MM.1S (cell line): ENCODE measurements around the gene DPM2.

Source experiments
- DNase-seq: peaks from one replicate; pipeline ENCODE4 v3.0.0-alpha.2; 2015
- H2AFZ ChIP-seq: fragments of 300-600 bp; sonication (generic); 2 replicates; pipeline ENCODE4 v1.6.0; 2016; ENCODE audit warnings: antibody characterized with exemption, low read length
- H3F3A ChIP-seq: fragments of 300-600 bp; sonication (generic); 2 replicates; pipeline ENCODE4 v1.6.1; 2016; ENCODE audit warnings: mild to moderate bottlenecking, antibody characterized with exemption, low read length, moderate library complexity, mixed read lengths; ENCODE audit not compliant: insufficient read depth
- H3K27ac ChIP-seq: fragments of 300-600 bp; sonication (generic); 2 replicates; pipeline ENCODE4 v1.5.1; 2016; ENCODE audit warnings: mild to moderate bottlenecking, low read length
- H3K27me3 ChIP-seq: fragments of 300-600 bp; sonication (generic); replicated peaks from 2 replicates; pipeline ENCODE4 v1.6.0; 2016; ENCODE audit warnings: low read length; ENCODE audit not compliant: insufficient read depth
- H3K36me3 ChIP-seq: fragments of 300-600 bp; sonication (generic); replicated peaks from 2 replicates; pipeline ENCODE4 v1.6.1; 2016; ENCODE audit warnings: mild to moderate bottlenecking, low read length, mixed read lengths; ENCODE audit not compliant: insufficient read depth
- H3K4me1 ChIP-seq: fragments of 300-600 bp; sonication (generic); 2 replicates; pipeline ENCODE4 v1.6.1; 2016; ENCODE audit warnings: low read length, mixed read lengths
- H3K4me2 ChIP-seq: fragments of 300-600 bp; sonication (generic); 2 replicates; pipeline ENCODE4 v1.6.0; 2016; ENCODE audit warnings: low read depth, low read length
- H3K4me3 ChIP-seq: fragments of 300-600 bp; sonication (generic); 2 replicates; pipeline ENCODE4 v1.5.1; 2016; ENCODE audit warnings: low read length, mixed read lengths
- H3K79me2 ChIP-seq: fragments of 300-600 bp; sonication (generic); 2 replicates; pipeline ENCODE4 v1.6.1; 2016; ENCODE audit warnings: mixed run types, low read length, mixed read lengths
- H3K9ac ChIP-seq: fragments of 300-600 bp; sonication (generic); 2 replicates; pipeline ENCODE4 v1.6.1; 2016; ENCODE audit warnings: low read length, mixed read lengths
- H3K9me2 ChIP-seq: fragments of 300-600 bp; sonication (generic); replicated peaks from 2 replicates; pipeline ENCODE4 v1.6.1; 2016; ENCODE audit warnings: mild to moderate bottlenecking, low read length, mixed read lengths; ENCODE audit not compliant: insufficient read depth
- H3K9me3 ChIP-seq: fragments of 300-600 bp; sonication (generic); replicated peaks from 2 replicates; pipeline ENCODE4 v1.6.1; 2016; ENCODE audit warnings: mild to moderate bottlenecking, low read length, mixed read lengths; ENCODE audit not compliant: insufficient read depth
- H4K20me1 ChIP-seq: fragments of 300-600 bp; sonication (generic); 2 replicates; pipeline ENCODE4 v1.6.1; 2016; ENCODE audit warnings: mild to moderate bottlenecking, low read length, moderate library complexity, mixed read lengths; ENCODE audit not compliant: insufficient read depth
- CTCF ChIP-seq: fragments of 300-600 bp; sonication (generic); IDR thresholded peaks from 2 replicates; pipeline ENCODE4 v1.5.1; 2016; ENCODE audit warnings: antibody characterized with exemption, low read length, mixed read lengths
- EZH2 ChIP-seq: fragments of 300-600 bp; sonication (generic); optimal IDR thresholded peaks from 2 replicates; pipeline ENCODE3; 2017; ENCODE audit warnings: low read depth, mild to moderate bottlenecking, antibody characterized with exemption, low read length, mixed read lengths
- EZH2phosphoT487 ChIP-seq: fragments of 300-600 bp; sonication (generic); IDR thresholded peaks from 2 replicates; pipeline ENCODE4 v1.6.1; 2018; ENCODE audit warnings: antibody characterized with exemption, low read length

The DPM2 gene

GRCh38 chr9:127918183-127919107 is 19.2 kb downstream of the DPM2 start:
- peak overlapping the region; percentile 54; the same call in 1 of the 2 replicates for H3K27ac ChIP-seq
- no peaks in the 10 kb centered on the region for H3K9me3 ChIP-seq
- H3K36me3 ChIP-seq = peaks cover 3% of the 10 kb centered on the region
- H4K20me1 ChIP-seq = no peaks in the 10 kb centered on the region
- H3K9me2 ChIP-seq = no peaks in the 10 kb centered on the region
- no peak for DNase-seq
- peaks cover 39% of the 10 kb centered on the region for H3K79me2 ChIP-seq
- H2AFZ ChIP-seq = no peak overlapping the region
- no peak overlapping the region for H3K4me3 ChIP-seq
- H3K27me3 ChIP-seq = no peaks in the 10 kb centered on the region
- H3K4me2 ChIP-seq = peak overlapping the region; percentile 10; the same call in 1 of the 2 replicates
- no peak overlapping the region for H3K9ac ChIP-seq
- peaks cover 39% of the 10 kb centered on the region for H3K4me1 ChIP-seq
- H3F3A ChIP-seq = peaks cover 21% of the 10 kb centered on the region
- no peak for TF ChIP-seq EZH2phosphoT487
- TF ChIP-seq CTCF = peak; percentile 19; the same call in 1 of the 2 replicates

GRCh38 chr9:127917603-127918002 is 20.1 kb downstream of the DPM2 start:
- Histone ChIP-seq H3K9me2 (no peaks in the 10 kb centered on the region), H3K79me2 (peaks cover 46% of the 10 kb centered on the region), H3K27ac (peak overlapping the region; percentile 54; the same call in 1 of the 2 replicates), H3K27me3 (no peaks in the 10 kb centered on the region), H3K36me3 (peaks cover 3% of the 10 kb centered on the region), H3K4me3 (peak overlapping the region; percentile 63), H2AFZ (0 out of 2 replicates have a peak overlapping the region, but pooled peaks have one; percentile 27), H4K20me1 (no peaks in the 10 kb centered on the region), H3K4me1 (peaks cover 43% of the 10 kb centered on the region), H3K4me2 (peak overlapping the region; percentile 93), H3K9ac (peak overlapping the region; percentile 56; the same call in 1 of the 2 replicates), H3K9me3 (no peaks in the 10 kb centered on the region), H3F3A (peaks cover 19% of the 10 kb centered on the region)
- TF ChIP-seq EZH2 (no peak), CTCF (no peak), EZH2phosphoT487 (no peak)
- DNase-seq = peak; percentile 40

DNA sequence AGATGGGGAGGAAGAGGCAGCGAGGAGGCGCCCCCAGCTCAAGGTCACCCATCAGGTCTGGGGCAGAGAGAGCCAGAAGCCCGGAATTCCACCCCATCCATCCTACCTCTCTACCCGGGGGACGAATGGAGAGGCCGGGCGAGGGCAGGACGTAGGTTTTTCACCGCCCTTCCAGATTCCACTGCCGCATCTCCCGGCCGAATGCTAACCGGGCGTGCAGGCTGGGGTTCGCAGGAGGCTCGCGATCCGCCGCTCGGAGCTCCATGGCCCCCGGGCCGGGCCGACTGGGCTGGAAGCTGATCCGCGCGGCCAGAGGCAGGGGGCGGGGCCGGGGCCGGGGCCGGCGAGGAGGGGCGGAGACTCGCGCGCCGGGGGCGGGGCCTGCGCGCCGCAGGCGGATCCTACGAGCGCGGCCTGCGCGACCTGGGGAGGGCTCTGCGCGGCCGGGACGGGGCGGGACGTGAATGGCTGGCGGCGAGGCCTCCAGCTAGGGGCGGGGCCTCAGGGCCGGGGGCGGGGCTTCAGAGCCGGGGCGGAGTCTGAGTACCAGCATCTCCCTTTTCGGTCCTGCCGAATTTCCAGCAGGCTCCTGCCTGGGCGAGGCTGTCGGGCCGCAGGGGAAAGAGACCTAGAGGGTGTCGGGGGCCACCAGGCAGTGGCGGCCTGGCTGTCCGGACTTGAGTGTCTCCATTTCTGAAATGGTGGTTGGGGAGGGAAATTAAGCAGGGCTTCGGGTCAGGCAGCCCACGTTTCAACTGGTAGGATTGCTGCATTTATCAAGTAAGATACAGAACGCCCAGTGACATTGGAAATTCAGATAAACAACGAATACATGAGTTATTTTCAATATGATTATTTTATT is 20.7 kb downstream of the DPM2 start, which contains the start of gene ST6GALNAC4:
Gene ST6GALNAC4 (minus strand): TSS at position 322 of the 862 bp plus-strand sequence. CDS start 622 bp downstream, outside the sequence.
- Histone ChIP-seq H3K27ac (peak within 1 kb of the TSS; percentile 93), H3F3A (peaks cover 23% of the 10 kb centered on the region), H3K36me3 (peaks cover 3% of the 10 kb centered on the region), H3K79me2 (peaks cover 52% of the 10 kb centered on the region), H2AFZ (peak within 1 kb of the TSS; percentile 33), H3K9me2 (no peaks in the 10 kb centered on the region), H3K4me2 (peak within 1 kb of the TSS; percentile 93), H3K4me3 (peak within 1 kb of the TSS; percentile 99), H3K9ac (peak within 1 kb of the TSS; percentile 98), H3K9me3 (no peaks in the 10 kb centered on the region), H4K20me1 (no peaks in the 10 kb centered on the region), H3K4me1 (peaks cover 46% of the 10 kb centered on the region), H3K27me3 (no peaks in the 10 kb centered on the region)
- TF ChIP-seq EZH2phosphoT487 (no peak), CTCF (no peak), EZH2 (no peak)
- DNase-seq = peak; percentile 94
